Adipocyte (in vitro differentiated cells): ENCODE data around the gene SAFB2.

Experiments used
- DNase-seq: peaks from one replicate; pipeline ENCODE4 v3.0.0-alpha.2; 2015; ENCODE audit warnings: low read depth
- H3K27me3 ChIP-seq: replicated peaks from 2 replicates; pipeline ENCODE4 v1.7.0; 2013; ENCODE audit warnings: mild to moderate bottlenecking, low read length, moderate library complexity; ENCODE audit not compliant: control insufficient read depth, insufficient read depth
- H3K36me3 ChIP-seq: 2 replicates; pipeline ENCODE4 v1.7.0; 2013; ENCODE audit warnings: low read length, mild to moderate bottlenecking, moderate library complexity; ENCODE audit not compliant: control insufficient read depth, insufficient read depth, severe bottlenecking
- H3K4me1 ChIP-seq: 2 replicates; pipeline ENCODE4 v1.7.0; 2013; ENCODE audit warnings: mild to moderate bottlenecking, low read length, moderate library complexity; ENCODE audit not compliant: control insufficient read depth, insufficient read depth
- H3K4me3 ChIP-seq: 2 replicates; pipeline ENCODE4 v1.7.0; 2013; ENCODE audit warnings: mild to moderate bottlenecking, low read length, moderate library complexity
- H3K9ac ChIP-seq: 2 replicates; pipeline ENCODE4 v1.7.0; 2013; ENCODE audit warnings: mild to moderate bottlenecking, low read length, moderate library complexity
- H3K9me3 ChIP-seq: 2 replicates; pipeline ENCODE4 v1.7.0; 2013; ENCODE audit warnings: mild to moderate bottlenecking, low read length, moderate library complexity; ENCODE audit not compliant: control insufficient read depth

The SAFB2 gene

GRCh38 chr19:5605362-5605761 lies 17.2 kb downstream of the SAFB2 start:
- DNase-seq: no peak
- Histone ChIP-seq H3K27me3 (no peaks in the 10 kb centered on the region), H3K4me3 (no peak overlapping the region), H3K4me1 (peaks cover 5% of the 10 kb centered on the region), H3K9ac (no peak overlapping the region), H3K36me3 (peaks cover 91% of the 10 kb centered on the region), H3K9me3 (no peaks in the 10 kb centered on the region)

- H3K9ac ChIP-seq: no peak overlapping the region
- H3K9me3 ChIP-seq: no peaks in the 10 kb centered on the region
- H3K36me3 ChIP-seq: peaks cover 91% of the 10 kb centered on the region
- H3K4me1 ChIP-seq: peaks cover 5% of the 10 kb centered on the region
- no peak overlapping the region for H3K4me3 ChIP-seq
- H3K27me3 ChIP-seq: no peaks in the 10 kb centered on the region
- DNase-seq: no peak
Observed at GRCh38 chr19:5603626-5604025, 18.9 kb downstream of the SAFB2 start.

- Histone ChIP-seq H3K27me3 (no peaks in the 10 kb centered on the region), H3K4me3 (no peak overlapping the region), H3K9ac (no peak overlapping the region), H3K36me3 (peaks cover 93% of the 10 kb centered on the region), H3K4me1 (peaks cover 2% of the 10 kb centered on the region), H3K9me3 (no peaks in the 10 kb centered on the region)
- DNase-seq: no peak
Observed at GRCh38 chr19:5600797-5601196, 21.8 kb downstream of the SAFB2 start.

GRCh38 chr19:5595745-5596144 lies 26.8 kb downstream of the SAFB2 start:
- peaks cover 98% of the 10 kb centered on the region for H3K36me3 ChIP-seq
- no peak overlapping the region for H3K4me3 ChIP-seq
- no peaks in the 10 kb centered on the region for H3K27me3 ChIP-seq
- no peak overlapping the region for H3K9ac ChIP-seq
- H3K9me3 ChIP-seq: no peaks in the 10 kb centered on the region
- no peak for DNase-seq
- no peaks in the 10 kb centered on the region for H3K4me1 ChIP-seq

- H3K36me3 ChIP-seq: peaks cover 98% of the 10 kb centered on the region
- no peak overlapping the region for H3K4me3 ChIP-seq
- no peaks in the 10 kb centered on the region for H3K27me3 ChIP-seq
- H3K4me1 ChIP-seq: no peaks in the 10 kb centered on the region
- DNase-seq: no peak
- no peaks in the 10 kb centered on the region for H3K9me3 ChIP-seq
- H3K9ac ChIP-seq: no peak overlapping the region
Observed at GRCh38 chr19:5595129-5595528, 27.4 kb downstream of the SAFB2 start.

- peaks cover 98% of the 10 kb centered on the region for H3K36me3 ChIP-seq
- no peaks in the 10 kb centered on the region for H3K9me3 ChIP-seq
- H3K27me3 ChIP-seq: no peaks in the 10 kb centered on the region
- DNase-seq: no peak
- H3K4me3 ChIP-seq: no peak overlapping the region
- no peak overlapping the region for H3K9ac ChIP-seq
- H3K4me1 ChIP-seq: no peaks in the 10 kb centered on the region
Observed at GRCh38 chr19:5594521-5594950, 28.0 kb downstream of the SAFB2 start.

GRCh38 chr19:5593343-5594255 lies 29.0 kb downstream of the SAFB2 start:
- H3K9ac ChIP-seq: no peak overlapping the region
- H3K4me3 ChIP-seq: no peak overlapping the region
- H3K4me1 ChIP-seq: no peaks in the 10 kb centered on the region
- no peaks in the 10 kb centered on the region for H3K27me3 ChIP-seq
- no peaks in the 10 kb centered on the region for H3K9me3 ChIP-seq
- peaks cover 98% of the 10 kb centered on the region for H3K36me3 ChIP-seq
- no peak for DNase-seq

- Histone ChIP-seq H3K4me1 (no peaks in the 10 kb centered on the region), H3K36me3 (peaks cover 98% of the 10 kb centered on the region), H3K27me3 (no peaks in the 10 kb centered on the region), H3K9ac (no peak overlapping the region), H3K4me3 (no peak overlapping the region), H3K9me3 (no peaks in the 10 kb centered on the region)
- DNase-seq: no peak
Observed at GRCh38 chr19:5592531-5593342, 29.8 kb downstream of the SAFB2 start.

GRCh38 chr19:5591476-5591875 lies 31.1 kb downstream of the SAFB2 start:
- Histone ChIP-seq H3K4me1 (no peaks in the 10 kb centered on the region), H3K9me3 (no peaks in the 10 kb centered on the region), H3K36me3 (peaks cover 98% of the 10 kb centered on the region), H3K4me3 (no peak overlapping the region), H3K27me3 (no peaks in the 10 kb centered on the region), H3K9ac (no peak overlapping the region)
- no peak for DNase-seq

GRCh38 chr19:5590865-5591154 lies 31.8 kb downstream of the SAFB2 start:
- Histone ChIP-seq H3K4me1 (peaks cover 6% of the 10 kb centered on the region), H3K9me3 (no peaks in the 10 kb centered on the region), H3K4me3 (no peak overlapping the region), H3K9ac (no peak overlapping the region), H3K36me3 (peaks cover 96% of the 10 kb centered on the region), H3K27me3 (no peaks in the 10 kb centered on the region)
- no peak for DNase-seq

- no peaks in the 10 kb centered on the region for H3K27me3 ChIP-seq
- H3K4me3 ChIP-seq: no peak overlapping the region
- no peaks in the 10 kb centered on the region for H3K9me3 ChIP-seq
- H3K36me3 ChIP-seq: peaks cover 91% of the 10 kb centered on the region
- H3K9ac ChIP-seq: no peak overlapping the region
- DNase-seq: no peak
- H3K4me1 ChIP-seq: peaks cover 11% of the 10 kb centered on the region
Observed at GRCh38 chr19:5590151-5590864, 32.3 kb downstream of the SAFB2 start.
